Prostate gland (tissue), 2 donors: Measurements from ENCODE around the gene ITGA3.

Source experiments
- POLR2A ChIP-seq: fragments of 450-650 bp; IDR thresholded peaks from one replicate; pipeline ENCODE4 v1.6.1; 2016; ENCODE audit warnings: antibody characterized with exemption, mild to moderate bottlenecking
- POLR2AphosphoS5 ChIP-seq: sonication (generic); formaldehyde crosslinking; IDR thresholded peaks from one replicate; pipeline ENCODE4 v1.6.1; 2017; ENCODE audit warnings: antibody characterized with exemption
- TF ChIP-seq, protein P1 (sequence below), 4 experiments: fragments of 200-600 bp in 2 of 4; fragments of 450-650 bp in 2 of 4; sonication (generic) in 2 of 4; IDR thresholded peaks; 1 replicate in 3 of 4; 2 replicates in 1 of 4; pipeline ENCODE4 v1.5.1; 2016 to 2019; ENCODE audit warnings: antibody characterized with exemption in 4 of 4, mild to moderate bottlenecking in 2 of 4, moderate library complexity in 2 of 4

DNA sequence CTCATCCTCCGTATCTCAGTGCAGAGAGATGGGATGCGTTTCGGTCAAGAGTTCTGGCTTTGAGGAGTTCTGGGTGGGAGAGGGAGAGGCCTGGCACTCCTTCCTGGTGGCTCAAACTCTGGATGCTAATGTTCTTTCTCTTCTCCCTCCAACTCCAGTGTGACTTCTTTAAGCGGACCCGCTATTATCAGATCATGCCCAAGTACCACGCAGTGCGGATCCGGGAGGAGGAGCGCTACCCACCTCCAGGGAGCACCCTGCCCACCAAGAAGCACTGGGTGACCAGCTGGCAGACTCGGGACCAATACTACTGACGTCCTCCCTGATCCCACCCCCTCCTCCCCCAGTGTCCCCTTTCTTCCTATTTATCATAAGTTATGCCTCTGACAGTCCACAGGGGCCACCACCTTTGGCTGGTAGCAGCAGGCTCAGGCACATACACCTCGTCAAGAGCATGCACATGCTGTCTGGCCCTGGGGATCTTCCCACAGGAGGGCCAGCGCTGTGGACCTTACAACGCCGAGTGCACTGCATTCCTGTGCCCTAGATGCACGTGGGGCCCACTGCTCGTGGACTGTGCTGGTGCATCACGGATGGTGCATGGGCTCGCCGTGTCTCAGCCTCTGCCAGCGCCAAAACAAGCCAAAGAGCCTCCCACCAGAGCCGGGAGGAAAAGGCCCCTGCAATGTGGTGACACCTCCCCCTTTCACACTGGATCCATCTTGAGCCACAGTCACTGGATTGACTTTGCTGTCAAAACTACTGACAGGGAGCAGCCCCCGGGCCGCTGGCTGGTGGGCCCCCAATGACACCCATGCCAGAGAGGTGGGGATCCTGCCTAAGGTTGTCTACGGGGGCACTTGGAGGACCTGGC is 33.3 kb downstream of the ITGA3 start:
- TF ChIP-seq, protein P1, sequence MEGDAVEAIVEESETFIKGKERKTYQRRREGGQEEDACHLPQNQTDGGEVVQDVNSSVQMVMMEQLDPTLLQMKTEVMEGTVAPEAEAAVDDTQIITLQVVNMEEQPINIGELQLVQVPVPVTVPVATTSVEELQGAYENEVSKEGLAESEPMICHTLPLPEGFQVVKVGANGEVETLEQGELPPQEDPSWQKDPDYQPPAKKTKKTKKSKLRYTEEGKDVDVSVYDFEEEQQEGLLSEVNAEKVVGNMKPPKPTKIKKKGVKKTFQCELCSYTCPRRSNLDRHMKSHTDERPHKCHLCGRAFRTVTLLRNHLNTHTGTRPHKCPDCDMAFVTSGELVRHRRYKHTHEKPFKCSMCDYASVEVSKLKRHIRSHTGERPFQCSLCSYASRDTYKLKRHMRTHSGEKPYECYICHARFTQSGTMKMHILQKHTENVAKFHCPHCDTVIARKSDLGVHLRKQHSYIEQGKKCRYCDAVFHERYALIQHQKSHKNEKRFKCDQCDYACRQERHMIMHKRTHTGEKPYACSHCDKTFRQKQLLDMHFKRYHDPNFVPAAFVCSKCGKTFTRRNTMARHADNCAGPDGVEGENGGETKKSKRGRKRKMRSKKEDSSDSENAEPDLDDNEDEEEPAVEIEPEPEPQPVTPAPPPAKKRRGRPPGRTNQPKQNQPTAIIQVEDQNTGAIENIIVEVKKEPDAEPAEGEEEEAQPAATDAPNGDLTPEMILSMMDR (IDR thresholded peaks at IDR 0.05), result no peak
- TF ChIP-seq POLR2A, result no peak
- no peak for TF ChIP-seq POLR2AphosphoS5
